Heart left ventricle (tissue), 13 donors: ENCODE measurements around the gene SMAD4.

Experiments
- CTCF ChIP-seq, 12 donors: fragments of 200-600 bp; sonication (generic) in 4 of 12; IDR thresholded peaks; one replicate each; pipeline versions ENCODE4 v1.5.0 to v1.8.0; 2018 to 2022; ENCODE audit warnings: antibody characterized with exemption in 12 of 12, mild to moderate bottlenecking in 5 of 12
- POLR2A ChIP-seq, 2 donors: fragments of 450-650 bp; IDR thresholded peaks; one replicate each; pipeline ENCODE4 v1.6.1; 2017; ENCODE audit warnings: antibody characterized with exemption in 2 of 2, mild to moderate bottlenecking in 2 of 2, moderate library complexity in 2 of 2
- donor health status: ischemic (EF 13 %, LVEDD 7.1; RV severe dilation, severe dysfunction).
- donor health status: DM: no; HTN: yes; CAD: no.
- donor health status: DM: no; HTN: no; CAD: no.
- donor health status: ischemic (EF 25% LVEDD 6.9; RV normal size, moderate dysfunction).
- donor health status: ischemic (EF 25% LVEDD 5.7; RV mildly dilated, moderate dysfunction).
- donor health status: ischemic (EF 35%, LVEDD 5.7; RV mildly dilated, moderate dysfunction).
- donor health status: nonischemic (EF 11% LVEDD 7.7; RV severe dilation, severe dysfunction).
- donor health status: DM: yes; HTN: yes; CAD: no.
- donor health status: PGD.
- donor health status: ischemic (EF 29% LVEDD 5.4; RV normal size, mild dysfunction).
- donor health status: nonischemic (EF 23%, LVEDD 6.1; RV moderate dilation, normal function).

GRCh38 chr18:50987261-50987660, 42.8 kb upstream of the SMAD4 start:
- TF ChIP-seq CTCF (IDR thresholded peaks at IDR 0.05) (no peak), POLR2A (IDR thresholded peaks at IDR 0.05) (no peak)
